T-helper 2 cell treated with Interferon-gamma antibody and Interleukin-4, amounts not matched to agents 5 μg/mL and 100 μg/mL, for 36 hours (primary cell): Measurements from ENCODE around the gene SLC44A5.
"Not testable (repeated sequence)": the region's sequence is repeated elsewhere in the genome, so short reads cannot be mapped to it uniquely, and the experiment has no call there.

ENCODE experiments used
- DNase-seq: peaks from one replicate; pipeline ENCODE4 v3.0.0; 2021; ENCODE audit warnings: low spot score
- H3K27ac Mint-ChIP-seq: one replicate; pipeline ENCODE4 v1.8.0; 2021; ENCODE audit warnings: mild to moderate bottlenecking, mixed read lengths
- H3K27me3 Mint-ChIP-seq: one replicate; pipeline ENCODE4 v1.8.0; 2021; ENCODE audit warnings: low read depth, mixed read lengths
- H3K36me3 Mint-ChIP-seq: one replicate; pipeline ENCODE4 v1.8.0; 2021; ENCODE audit warnings: low read depth, mixed read lengths
- H3K4me1 Mint-ChIP-seq: one replicate; pipeline ENCODE4 v1.8.0; 2021; ENCODE audit warnings: low read depth, mixed read lengths
- H3K4me3 Mint-ChIP-seq: one replicate; pipeline ENCODE4 v1.8.0; 2022; ENCODE audit warnings: mild to moderate bottlenecking, moderate library complexity, mixed read lengths
- H3K9me3 Mint-ChIP-seq: one replicate; pipeline ENCODE4 v1.8.0; 2021; ENCODE audit warnings: mixed read lengths

Gene SLC44A5

DNA sequence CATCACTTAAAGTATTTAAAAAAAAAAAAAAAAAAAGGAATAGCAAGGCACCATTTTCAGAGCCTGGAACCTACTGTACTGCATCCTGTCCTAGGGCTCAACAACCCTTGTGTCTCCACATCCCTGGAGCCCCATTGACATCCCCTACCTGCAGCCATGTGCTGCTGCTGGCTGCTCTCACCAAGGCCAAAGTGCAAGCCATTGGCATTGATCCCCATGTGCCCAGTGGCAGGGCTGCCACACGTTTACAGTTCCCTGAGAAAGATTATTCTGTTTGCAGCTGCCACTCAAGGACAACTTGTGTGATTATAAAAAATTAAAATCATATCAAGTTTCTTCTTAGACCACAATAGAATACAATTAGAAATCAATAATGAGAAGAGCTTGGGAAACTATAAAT lies 346.8 kb downstream of the SLC44A5 start:
- Mint-ChIP-seq H3K9me3 (no peaks in the 10 kb centered on the region), H3K27me3 (peaks cover 2% of the 10 kb centered on the region), H3K36me3 (no peaks in the 10 kb centered on the region), H3K4me1 (no peaks in the 10 kb centered on the region), H3K27ac (no peak overlapping the region), H3K4me3 (no peak overlapping the region)
- DNase-seq, result no peak

DNA sequence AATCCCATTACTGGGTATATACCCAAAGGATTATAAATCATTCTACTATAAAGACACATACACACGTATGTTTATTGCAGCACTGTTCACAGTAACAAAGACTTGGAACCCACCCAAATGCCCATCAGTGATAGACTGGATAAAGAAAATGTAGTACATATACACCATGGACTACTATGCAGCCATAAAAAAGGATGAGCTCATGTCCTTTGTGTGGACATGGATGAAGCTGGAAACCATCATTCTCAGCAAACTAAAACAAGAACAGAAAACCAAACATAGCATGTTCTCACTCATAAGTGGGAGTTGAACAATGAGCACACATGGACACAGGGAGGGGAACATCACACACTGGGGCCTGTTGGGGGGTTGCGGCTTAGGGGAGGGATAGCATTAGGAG lies 347.3 kb downstream of the SLC44A5 start:
- not testable (repeated sequence) for H3K27me3 Mint-ChIP-seq, H3K4me1 Mint-ChIP-seq, H3K27ac Mint-ChIP-seq, H3K36me3 Mint-ChIP-seq, H3K9me3 Mint-ChIP-seq, H3K4me3 Mint-ChIP-seq, DNase-seq

DNA sequence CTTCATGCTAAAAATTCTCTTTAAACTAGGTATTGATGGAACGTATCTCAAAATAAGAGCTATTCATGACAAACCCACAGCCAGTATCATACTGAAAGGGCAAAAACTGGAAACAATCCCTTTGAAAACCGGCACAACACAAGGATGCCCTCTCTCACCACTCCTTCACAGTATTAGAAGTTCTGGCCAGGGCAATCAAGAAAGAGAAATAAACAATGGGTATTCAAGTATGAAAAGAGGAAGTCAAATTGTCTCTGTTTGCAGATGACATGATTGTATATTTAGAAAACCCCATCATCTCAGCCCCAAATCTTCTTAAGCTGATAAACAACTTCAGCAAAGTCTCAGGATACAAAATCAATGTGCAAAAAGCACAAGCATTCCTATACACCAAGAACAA lies 349.0 kb downstream of the SLC44A5 start:
- not testable (repeated sequence) for H3K27me3 Mint-ChIP-seq, H3K4me1 Mint-ChIP-seq, DNase-seq, H3K4me3 Mint-ChIP-seq, H3K27ac Mint-ChIP-seq, H3K36me3 Mint-ChIP-seq, H3K9me3 Mint-ChIP-seq

DNA sequence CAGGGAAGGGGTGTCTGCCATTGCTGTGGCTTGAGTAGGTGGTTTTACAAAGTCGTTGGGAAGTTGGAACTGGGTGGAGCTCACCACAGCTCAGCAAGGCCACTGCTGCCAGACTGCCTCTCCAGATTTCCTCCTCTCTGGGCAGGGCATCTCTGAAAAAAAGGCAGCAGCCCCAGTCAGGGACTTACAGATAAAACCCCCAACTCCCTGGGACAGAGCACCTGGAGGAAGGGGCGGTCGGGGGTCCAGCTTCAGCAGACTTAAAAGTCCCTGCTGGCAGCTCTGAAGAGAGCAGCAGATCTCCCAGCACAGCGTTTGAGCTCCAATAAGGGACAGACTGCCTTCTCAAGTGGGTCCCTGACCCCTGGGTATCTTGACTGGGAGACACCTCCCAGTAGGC lies 352.6 kb downstream of the SLC44A5 start:
- H3K9me3 Mint-ChIP-seq, result no peaks in the 10 kb centered on the region
- no peaks in the 10 kb centered on the region for H3K4me1 Mint-ChIP-seq
- DNase-seq, result no peak
- H3K4me3 Mint-ChIP-seq, result no peak overlapping the region
- H3K36me3 Mint-ChIP-seq, result no peaks in the 10 kb centered on the region
- H3K27ac Mint-ChIP-seq, result no peak overlapping the region
- H3K27me3 Mint-ChIP-seq, result no peaks in the 10 kb centered on the region

DNA sequence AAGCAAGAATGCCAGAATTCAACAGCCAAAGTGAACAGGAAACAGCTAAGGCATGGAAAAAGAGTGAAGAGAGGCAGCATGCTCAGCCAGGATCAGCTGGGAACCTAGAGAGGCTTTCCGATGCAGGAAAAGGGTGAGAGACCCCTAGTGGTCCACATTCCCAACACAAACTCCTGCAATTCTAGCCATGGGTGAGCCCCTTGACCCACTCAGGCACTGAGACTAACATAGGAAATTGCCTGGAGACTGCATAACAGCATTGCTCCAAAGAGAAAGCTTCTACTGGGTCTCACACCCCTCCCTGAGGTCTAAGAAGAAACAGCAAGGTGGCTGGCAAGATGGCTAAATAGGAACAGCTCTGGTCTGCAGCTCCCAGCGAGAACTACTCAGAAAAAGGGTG lies 353.5 kb downstream of the SLC44A5 start:
- DNase-seq, result no peak
- Mint-ChIP-seq H3K9me3 (no peaks in the 10 kb centered on the region), H3K36me3 (no peaks in the 10 kb centered on the region), H3K27ac (no peak overlapping the region), H3K4me3 (no peak overlapping the region), H3K4me1 (no peaks in the 10 kb centered on the region), H3K27me3 (no peaks in the 10 kb centered on the region)

DNA sequence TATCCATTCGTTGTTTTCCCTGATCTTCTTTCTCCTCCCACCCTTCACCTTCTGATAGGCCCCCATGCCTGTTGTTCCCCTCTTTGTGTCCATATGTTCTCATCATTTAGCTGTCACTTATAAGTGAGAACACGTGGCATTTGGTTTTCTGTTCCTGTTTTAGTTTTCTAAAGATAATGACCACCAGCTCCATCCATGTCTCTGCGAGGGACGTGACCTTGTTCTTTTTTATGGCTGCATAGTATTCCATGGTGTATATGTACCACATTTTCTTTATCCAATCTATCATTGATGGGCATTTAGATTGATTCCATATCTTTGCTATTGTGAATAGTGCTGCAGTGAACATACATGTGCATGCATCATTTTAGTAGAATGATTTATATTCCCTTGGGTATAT lies 360.8 kb downstream of the SLC44A5 start:
- H3K4me3 Mint-ChIP-seq, H3K27me3 Mint-ChIP-seq, H3K4me1 Mint-ChIP-seq, H3K9me3 Mint-ChIP-seq, H3K27ac Mint-ChIP-seq, H3K36me3 Mint-ChIP-seq, DNase-seq: not testable (repeated sequence)

DNA sequence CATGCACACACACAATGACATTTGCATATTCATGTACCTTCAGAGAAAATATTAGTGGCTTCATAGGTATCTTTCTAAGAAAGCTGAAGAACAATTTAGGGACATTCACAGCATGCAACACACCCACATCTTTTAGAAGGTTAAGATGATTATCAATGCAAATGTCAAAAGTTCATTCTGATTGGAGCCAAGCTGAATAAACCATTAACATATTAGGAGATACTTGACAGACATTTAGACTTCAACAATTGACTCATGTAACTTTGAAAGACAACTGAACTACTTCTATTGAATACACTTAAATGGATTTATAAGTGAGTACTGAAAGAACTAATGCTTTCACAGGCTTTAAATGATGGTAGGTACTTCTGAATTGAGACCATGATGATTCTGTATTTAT lies 365.7 kb downstream of the SLC44A5 start:
- H3K4me1 Mint-ChIP-seq, result no peaks in the 10 kb centered on the region
- H3K4me3 Mint-ChIP-seq, result no peak overlapping the region
- no peaks in the 10 kb centered on the region for H3K36me3 Mint-ChIP-seq
- H3K27ac Mint-ChIP-seq, result no peak overlapping the region
- no peaks in the 10 kb centered on the region for H3K27me3 Mint-ChIP-seq
- no peak for DNase-seq
- H3K9me3 Mint-ChIP-seq, result no peaks in the 10 kb centered on the region

DNA sequence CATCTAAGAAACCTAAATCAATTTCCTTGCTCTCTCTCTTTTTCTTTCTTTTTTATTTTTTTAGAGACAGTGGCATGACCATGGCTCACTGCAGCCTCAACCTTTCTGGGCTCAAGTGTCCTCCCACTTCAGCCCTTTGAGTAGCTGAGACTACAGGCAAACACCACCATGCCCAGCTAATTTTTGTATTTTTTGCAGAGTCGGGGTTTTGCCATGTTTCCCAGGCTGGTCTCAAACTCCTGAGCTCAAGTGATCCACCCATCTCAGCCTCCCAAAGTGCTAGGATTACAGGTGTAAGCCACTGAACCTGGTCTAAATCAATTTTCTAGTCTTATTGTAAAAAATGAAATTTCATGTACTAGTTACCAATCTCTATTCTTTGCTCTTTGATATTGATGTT lies 367.8 kb downstream of the SLC44A5 start:
- no peaks in the 10 kb centered on the region for H3K9me3 Mint-ChIP-seq
- H3K27ac Mint-ChIP-seq, result no peak overlapping the region
- H3K36me3 Mint-ChIP-seq, result no peaks in the 10 kb centered on the region
- peaks cover 5% of the 10 kb centered on the region for H3K27me3 Mint-ChIP-seq
- H3K4me1 Mint-ChIP-seq, result no peaks in the 10 kb centered on the region
- no peak overlapping the region for H3K4me3 Mint-ChIP-seq
- DNase-seq, result no peak

DNA sequence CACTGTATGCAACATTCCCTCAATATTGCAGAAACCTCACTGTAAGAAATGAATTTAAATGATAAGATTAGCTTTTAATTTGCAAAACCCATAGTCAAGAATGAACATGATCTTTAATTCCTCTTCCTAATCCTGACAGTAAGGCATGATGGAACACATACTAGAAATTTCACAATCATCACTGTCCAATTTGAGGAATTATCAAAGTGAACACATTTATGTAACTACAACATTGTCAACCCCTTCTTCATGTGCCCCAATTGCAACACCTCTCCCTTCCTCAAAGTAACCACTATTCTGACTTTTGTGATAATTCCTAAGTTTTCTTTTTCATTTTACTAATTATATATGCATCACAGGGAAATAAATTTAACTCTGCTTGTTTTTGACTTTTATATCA lies 373.6 kb downstream of the SLC44A5 start:
- Mint-ChIP-seq H3K36me3 (no peaks in the 10 kb centered on the region), H3K27ac (no peak overlapping the region), H3K27me3 (peaks cover 5% of the 10 kb centered on the region), H3K4me1 (no peaks in the 10 kb centered on the region), H3K9me3 (no peaks in the 10 kb centered on the region), H3K4me3 (no peak overlapping the region)
- no peak for DNase-seq

DNA sequence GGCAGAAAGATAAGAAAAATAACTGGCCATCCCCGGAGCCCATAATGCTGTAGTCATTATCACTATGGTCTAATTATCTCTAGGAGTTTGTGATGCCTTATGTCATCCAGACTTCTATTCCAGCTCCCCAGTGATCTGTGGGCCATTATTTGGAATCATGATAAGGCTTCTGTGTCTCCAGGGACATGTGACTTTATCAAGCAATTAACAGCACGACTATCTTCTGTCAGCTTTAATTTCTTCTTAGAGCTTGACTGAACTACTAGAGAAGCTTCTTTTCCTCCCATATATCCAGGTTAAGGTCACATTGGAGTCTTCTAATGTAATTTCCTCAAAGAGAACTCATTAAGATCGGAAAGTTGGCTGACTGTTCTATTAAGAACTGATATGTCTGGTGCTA lies 376.4 kb downstream of the SLC44A5 start:
- H3K4me1 Mint-ChIP-seq, result no peaks in the 10 kb centered on the region
- H3K36me3 Mint-ChIP-seq, result no peaks in the 10 kb centered on the region
- no peak for DNase-seq
- H3K27ac Mint-ChIP-seq, result no peak overlapping the region
- H3K9me3 Mint-ChIP-seq, result no peaks in the 10 kb centered on the region
- peaks cover 2% of the 10 kb centered on the region for H3K27me3 Mint-ChIP-seq
- H3K4me3 Mint-ChIP-seq, result no peak overlapping the region

DNA sequence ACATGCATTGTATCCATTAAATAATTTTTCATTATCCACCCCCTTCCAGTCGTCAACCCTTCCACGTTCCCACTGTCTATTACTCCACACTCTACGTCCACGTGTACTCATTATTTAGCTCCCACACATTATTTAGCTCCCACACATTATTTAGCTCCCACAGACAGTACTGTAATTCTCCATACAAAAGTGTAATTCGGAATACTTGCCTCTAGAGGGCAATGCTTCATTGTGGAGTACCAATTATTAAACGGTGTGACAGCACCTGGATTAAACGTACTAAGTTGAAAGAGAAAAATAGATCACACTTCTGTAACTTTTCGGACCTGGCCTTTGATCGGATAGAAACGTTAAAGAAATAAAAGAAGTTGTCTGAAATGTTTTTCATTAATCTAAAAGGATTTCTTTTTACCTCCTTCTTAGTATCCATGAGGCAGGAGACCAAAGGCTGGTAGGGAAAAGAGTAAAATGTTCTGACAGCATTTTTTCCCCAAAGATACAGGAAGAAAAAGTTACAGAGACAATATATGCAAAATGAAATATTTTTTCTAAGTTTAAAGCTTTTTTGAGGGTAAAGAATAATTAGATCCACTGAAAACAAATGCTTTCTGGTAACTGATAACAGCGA lies 377.5 kb downstream of the SLC44A5 start:
- no peak for DNase-seq
- no peaks in the 10 kb centered on the region for H3K36me3 Mint-ChIP-seq
- H3K27ac Mint-ChIP-seq, result no peak overlapping the region
- H3K4me3 Mint-ChIP-seq, result no peak overlapping the region
- H3K27me3 Mint-ChIP-seq, result no peaks in the 10 kb centered on the region
- no peaks in the 10 kb centered on the region for H3K4me1 Mint-ChIP-seq
- no peaks in the 10 kb centered on the region for H3K9me3 Mint-ChIP-seq

DNA sequence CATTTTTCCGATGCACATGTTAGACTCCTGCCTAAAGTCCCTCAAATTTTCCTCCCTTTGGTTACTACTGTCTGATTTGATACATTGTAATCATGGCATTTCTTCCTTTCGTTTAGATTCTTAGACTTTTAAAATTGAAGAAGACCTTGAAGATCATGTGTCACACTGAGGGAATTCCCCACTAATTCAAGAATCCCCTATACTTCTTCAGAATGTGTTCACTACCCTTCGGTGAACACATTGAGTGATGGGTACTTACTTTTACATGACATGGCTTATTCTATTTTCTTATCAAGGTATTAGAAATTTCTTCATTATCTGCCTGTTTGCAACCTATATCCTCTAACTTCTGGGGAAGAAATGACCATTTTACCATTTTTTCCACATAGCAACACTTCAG lies 390.8 kb downstream of the SLC44A5 start:
- H3K9me3 Mint-ChIP-seq, result no peaks in the 10 kb centered on the region
- H3K4me3 Mint-ChIP-seq, result no peak overlapping the region
- no peak for DNase-seq
- no peak overlapping the region for H3K27ac Mint-ChIP-seq
- H3K4me1 Mint-ChIP-seq, result no peaks in the 10 kb centered on the region
- H3K36me3 Mint-ChIP-seq, result no peaks in the 10 kb centered on the region
- no peaks in the 10 kb centered on the region for H3K27me3 Mint-ChIP-seq

DNA sequence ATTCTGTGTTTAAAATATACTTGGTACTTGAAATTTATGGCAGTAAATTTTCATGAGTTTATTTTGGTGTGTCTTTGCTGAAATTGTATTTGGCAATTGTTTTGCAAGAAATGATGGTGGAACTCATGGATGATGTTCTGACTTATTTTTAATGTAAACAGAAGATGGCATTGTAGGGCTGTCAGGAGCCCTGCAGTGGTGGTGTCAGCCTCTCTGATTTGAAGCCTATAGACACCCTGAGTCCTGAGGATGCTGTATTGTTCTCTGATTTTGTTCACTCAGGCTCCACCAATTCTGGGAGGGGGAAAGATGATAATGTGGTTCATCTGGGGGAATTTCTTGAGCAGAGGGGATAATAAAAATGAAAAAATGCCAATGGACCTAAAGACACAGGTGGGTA lies 396.9 kb downstream of the SLC44A5 start:
- H3K27ac Mint-ChIP-seq, result no peak overlapping the region
- H3K9me3 Mint-ChIP-seq, result no peaks in the 10 kb centered on the region
- no peak overlapping the region for H3K4me3 Mint-ChIP-seq
- no peak for DNase-seq
- no peaks in the 10 kb centered on the region for H3K36me3 Mint-ChIP-seq
- H3K4me1 Mint-ChIP-seq, result no peaks in the 10 kb centered on the region
- H3K27me3 Mint-ChIP-seq, result no peaks in the 10 kb centered on the region

DNA sequence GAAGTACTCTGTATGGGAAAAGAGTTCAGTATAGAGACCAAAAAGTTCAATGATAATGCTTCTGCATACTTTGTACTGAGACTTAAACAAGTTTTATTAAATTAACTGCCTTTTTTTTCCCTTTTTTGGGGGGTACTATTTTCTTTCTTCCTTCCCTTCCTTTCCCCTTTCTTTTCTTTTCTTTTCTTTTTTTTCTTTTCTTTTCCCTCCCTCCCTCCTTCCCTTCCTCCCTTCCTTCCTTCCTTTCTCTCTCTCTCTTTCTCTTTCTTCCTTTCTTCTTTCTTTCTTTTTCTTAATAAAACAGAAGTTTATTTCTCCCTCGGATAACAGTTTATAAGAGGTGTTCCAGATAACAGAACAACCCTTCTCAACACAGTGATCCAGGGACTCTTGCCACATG lies 399.3 kb downstream of the SLC44A5 start:
- H3K4me1 Mint-ChIP-seq, result no peaks in the 10 kb centered on the region
- H3K27me3 Mint-ChIP-seq, result no peaks in the 10 kb centered on the region
- no peak overlapping the region for H3K4me3 Mint-ChIP-seq
- no peaks in the 10 kb centered on the region for H3K9me3 Mint-ChIP-seq
- H3K27ac Mint-ChIP-seq, result no peak overlapping the region
- no peaks in the 10 kb centered on the region for H3K36me3 Mint-ChIP-seq
- no peak for DNase-seq

DNA sequence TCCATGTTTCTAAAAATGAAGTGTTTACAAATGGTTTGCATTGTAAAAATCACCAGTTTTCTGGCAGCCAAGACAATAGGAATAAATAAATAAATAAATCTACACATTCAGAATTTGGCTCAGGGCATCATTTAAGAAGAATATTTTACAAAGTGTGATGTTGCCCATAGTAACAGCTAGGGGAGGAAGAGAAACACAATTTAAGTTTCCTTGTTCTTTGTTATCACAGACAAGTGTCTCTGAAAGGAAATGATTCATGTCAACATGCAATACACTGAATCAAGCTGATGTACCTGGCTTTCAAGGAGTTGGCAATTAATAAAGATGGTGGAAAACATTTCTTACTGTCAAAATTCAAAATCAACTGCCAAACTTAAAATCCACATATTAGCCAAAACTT lies 402.1 kb downstream of the SLC44A5 start:
- DNase-seq, result no peak
- H3K36me3 Mint-ChIP-seq, result no peaks in the 10 kb centered on the region
- no peak overlapping the region for H3K27ac Mint-ChIP-seq
- no peaks in the 10 kb centered on the region for H3K9me3 Mint-ChIP-seq
- H3K4me1 Mint-ChIP-seq, result no peaks in the 10 kb centered on the region
- no peaks in the 10 kb centered on the region for H3K27me3 Mint-ChIP-seq
- no peak overlapping the region for H3K4me3 Mint-ChIP-seq
